Mesothelial cell of epicardium (in vitro differentiated cells): ENCODE measurements around the gene SYT5. TPM values are rescaled to one million over a fixed set of nuclear protein-coding genes. Genes with fewer than 3 reads are reported as not detected.
A peak's percentile ranks its signal among the peaks of the same experiment; 100 is the strongest.

Experiments used
- DNase-seq, 2 experiments: peaks; one replicate each; pipeline ENCODE4 v3.0.0; 2021; ENCODE audit warnings: low spot score in 2 of 2; ENCODE audit not compliant: unreplicated experiment in 2 of 2
- H3K27ac Mint-ChIP-seq: 2 replicates; pipeline ENCODE4 v1.8.0; 2021; ENCODE audit warnings: mixed read lengths
- H3K27me3 Mint-ChIP-seq: 2 replicates; pipeline ENCODE4 v1.8.0; 2021; ENCODE audit warnings: low read depth, mixed read lengths
- H3K36me3 Mint-ChIP-seq: 2 replicates; pipeline ENCODE4 v1.8.0; 2021; ENCODE audit warnings: mixed read lengths
- H3K4me1 Mint-ChIP-seq: 2 replicates; pipeline ENCODE4 v1.8.0; 2021; ENCODE audit warnings: mixed read lengths
- H3K4me3 Mint-ChIP-seq: 2 replicates; pipeline ENCODE4 v1.8.0; 2021; ENCODE audit warnings: mild to moderate bottlenecking, moderate library complexity, mixed read lengths
- H3K9me3 Mint-ChIP-seq: 2 replicates; pipeline ENCODE4 v1.8.0; 2021; ENCODE audit warnings: mixed read lengths
- CTCF ChIP-seq: fragments of 200-600 bp; sonication (generic); IDR thresholded peaks from one replicate; pipeline ENCODE4 v1.5.0; 2021; ENCODE audit warnings: antibody characterized with exemption; ENCODE audit not compliant: unreplicated experiment
- total RNA-seq: library from RNA; stranded (reverse); gene quantifications from 3 replicates; pipeline ENCODE4 v1.2.1, GENCODE V29; 2021

Gene SYT5
- 0.32 to 0.67 TPM (median 0.47 TPM) in 3 replicates for total RNA-seq

DNA sequence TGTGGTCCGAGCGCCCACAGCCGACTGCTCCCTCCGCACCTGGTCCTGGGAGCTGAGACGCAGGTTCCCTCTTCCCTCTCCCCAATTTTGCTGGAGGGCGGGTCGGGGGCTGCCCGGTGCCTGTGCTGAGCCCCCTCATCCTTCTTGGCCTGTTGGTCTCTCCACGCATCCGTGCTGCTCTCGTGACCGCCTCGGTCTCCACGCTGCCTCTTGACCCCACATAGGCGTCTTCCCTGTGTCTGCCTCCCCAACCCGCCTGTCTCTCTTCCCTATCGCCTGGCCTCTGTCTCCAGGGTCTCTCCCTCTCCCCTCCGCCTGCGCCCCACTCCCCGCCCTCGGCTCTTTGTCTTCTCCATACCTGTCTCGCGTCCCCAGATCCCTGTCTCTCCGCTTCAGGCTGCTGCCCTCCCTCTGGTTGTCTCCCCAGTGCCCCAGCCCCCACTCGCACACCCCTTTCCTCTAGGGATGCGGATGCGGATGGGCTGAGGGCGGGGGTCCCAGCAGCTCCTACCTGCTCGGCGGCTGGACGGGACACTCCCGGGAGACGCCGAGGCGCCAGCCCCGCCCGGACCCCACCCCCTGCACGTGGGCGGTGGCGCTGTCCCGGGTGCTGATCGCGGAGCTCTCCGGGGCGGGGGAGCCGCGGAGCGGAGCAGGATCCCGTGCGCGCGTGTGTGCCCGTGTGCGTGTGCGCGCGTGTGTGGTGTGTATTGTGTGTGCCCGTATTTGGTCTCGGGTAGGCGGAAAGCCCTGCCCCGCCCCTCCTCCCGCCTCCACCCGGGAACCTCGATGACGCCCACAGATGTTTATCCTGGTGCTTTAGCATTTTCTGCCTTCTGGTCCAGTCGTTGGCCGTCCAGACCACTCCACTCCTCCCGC is at the start of gene SYT5:
TSS of gene SYT5 (minus strand) at position 684 of the 879 bp plus-strand sequence. CDS start 1,248 bp downstream, outside the sequence.
- H3K9me3 Mint-ChIP-seq, result no peaks in the 10 kb centered on the region
- no peaks in the 10 kb centered on the region for H3K36me3 Mint-ChIP-seq
- peak within 1 kb of the TSS; percentile 68 for H3K4me3 Mint-ChIP-seq
- peaks cover 87% of the 10 kb centered on the region for H3K27me3 Mint-ChIP-seq
- no peak for TF ChIP-seq CTCF
- H3K27ac Mint-ChIP-seq, result no peak within 1 kb of the TSS
- peaks cover 10% of the 10 kb centered on the region for H3K4me1 Mint-ChIP-seq
- DNase-seq, result peak; percentile 66 to 80

GRCh38 chr19:55229789-55230182 is 49.7 kb upstream of the SYT5 start:
- Mint-ChIP-seq H3K4me3 (no peak overlapping the region), H3K9me3 (no peaks in the 10 kb centered on the region), H3K27me3 (no peaks in the 10 kb centered on the region), H3K27ac (no peak overlapping the region), H3K4me1 (peaks cover 3% of the 10 kb centered on the region), H3K36me3 (peaks cover 18% of the 10 kb centered on the region)
- TF ChIP-seq CTCF, result no peak
- DNase-seq, result no peak

DNA sequence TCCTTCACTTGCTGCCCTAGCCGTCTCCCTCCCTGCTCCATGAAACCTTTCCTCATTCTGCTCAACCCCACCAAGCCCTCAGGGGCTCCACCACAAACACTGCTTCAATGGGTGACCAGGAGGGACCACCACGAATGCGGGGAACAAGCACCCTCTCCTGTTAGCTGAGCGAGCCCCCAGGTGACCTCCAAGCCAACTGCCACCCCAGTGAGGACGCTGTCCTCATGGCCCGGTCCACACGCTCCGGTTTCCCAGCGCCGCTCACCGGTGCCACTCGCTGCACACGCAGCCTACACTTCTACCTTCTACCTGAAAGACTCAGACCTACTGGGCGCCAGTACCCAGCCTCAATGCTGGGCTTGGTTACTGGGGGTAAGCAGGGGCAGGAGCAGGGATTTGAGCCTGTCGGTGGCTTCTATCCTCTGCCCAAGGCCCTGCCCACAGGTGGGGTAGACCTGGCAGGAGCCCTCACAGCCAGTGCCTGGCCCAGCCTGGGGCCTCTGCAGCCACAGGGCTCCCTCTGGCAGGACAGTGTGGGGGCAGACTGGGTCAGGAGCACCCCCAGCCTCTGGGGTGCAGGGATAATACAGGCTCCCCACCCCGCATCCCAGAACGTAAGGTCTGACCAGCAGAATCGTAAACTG is 49.2 kb upstream of the SYT5 start:
- Mint-ChIP-seq H3K27me3 (no peaks in the 10 kb centered on the region), H3K27ac (no peak overlapping the region), H3K9me3 (no peaks in the 10 kb centered on the region), H3K4me1 (peaks cover 3% of the 10 kb centered on the region), H3K4me3 (no peak overlapping the region), H3K36me3 (peaks cover 14% of the 10 kb centered on the region)
- no peak for DNase-seq
- no peak for TF ChIP-seq CTCF

- H3K36me3 Mint-ChIP-seq, result peaks cover 11% of the 10 kb centered on the region
- no peak for TF ChIP-seq CTCF
- peaks cover 3% of the 10 kb centered on the region for H3K4me1 Mint-ChIP-seq
- H3K27ac Mint-ChIP-seq, result peak within 1 kb of the TSS; percentile 50
- H3K4me3 Mint-ChIP-seq, result no peak within 1 kb of the TSS
- H3K9me3 Mint-ChIP-seq, result no peaks in the 10 kb centered on the region
- DNase-seq, result no peak
- no peaks in the 10 kb centered on the region for H3K27me3 Mint-ChIP-seq
Measured at GRCh38 chr19:55228403-55229031, 48.4 kb upstream of the SYT5 start, which contains the start of gene TMEM86B. Gene TMEM86B, minus strand, starts transcription at chr19:55228763. Its CDS starts 22 bp downstream, at chr19:55228741.

- TF ChIP-seq CTCF, result no peak
- H3K4me3 Mint-ChIP-seq, result no peak overlapping the region
- no peaks in the 10 kb centered on the region for H3K27me3 Mint-ChIP-seq
- peaks cover 3% of the 10 kb centered on the region for H3K4me1 Mint-ChIP-seq
- no peaks in the 10 kb centered on the region for H3K9me3 Mint-ChIP-seq
- peak overlapping the region; percentile 50 for H3K27ac Mint-ChIP-seq
- H3K36me3 Mint-ChIP-seq, result peaks cover 11% of the 10 kb centered on the region
- DNase-seq, result no peak
Measured at GRCh38 chr19:55228015-55228391, 47.9 kb upstream of the SYT5 start.
